ENCODE results near the gene YEATS4.

The YEATS4 gene

DNA sequence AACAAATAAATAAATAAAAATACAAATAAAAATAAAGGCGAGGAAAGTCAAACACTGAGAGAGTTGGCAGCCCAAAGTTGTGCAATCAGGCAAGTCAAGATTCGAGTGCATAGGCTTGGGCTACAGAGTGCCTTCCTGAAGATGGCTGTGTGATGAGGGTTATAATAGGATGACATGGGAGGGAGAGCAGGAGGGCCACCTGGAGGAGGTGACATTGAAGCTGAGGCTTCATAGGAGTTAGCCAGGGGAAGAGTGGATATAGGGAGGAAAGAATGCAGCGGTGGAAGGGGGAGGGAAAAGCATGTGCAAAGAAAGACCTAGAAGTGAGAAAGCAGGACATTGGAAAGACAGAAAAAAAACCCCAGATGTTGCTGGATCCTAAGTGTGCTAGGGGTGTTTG is 53.1 kb downstream of the YEATS4 start:
- H3K4me3 ChIP-seq (ENCODE audit: low read depth, low read length): no peak overlapping the region
- TF ChIP-seq, protein P1, sequence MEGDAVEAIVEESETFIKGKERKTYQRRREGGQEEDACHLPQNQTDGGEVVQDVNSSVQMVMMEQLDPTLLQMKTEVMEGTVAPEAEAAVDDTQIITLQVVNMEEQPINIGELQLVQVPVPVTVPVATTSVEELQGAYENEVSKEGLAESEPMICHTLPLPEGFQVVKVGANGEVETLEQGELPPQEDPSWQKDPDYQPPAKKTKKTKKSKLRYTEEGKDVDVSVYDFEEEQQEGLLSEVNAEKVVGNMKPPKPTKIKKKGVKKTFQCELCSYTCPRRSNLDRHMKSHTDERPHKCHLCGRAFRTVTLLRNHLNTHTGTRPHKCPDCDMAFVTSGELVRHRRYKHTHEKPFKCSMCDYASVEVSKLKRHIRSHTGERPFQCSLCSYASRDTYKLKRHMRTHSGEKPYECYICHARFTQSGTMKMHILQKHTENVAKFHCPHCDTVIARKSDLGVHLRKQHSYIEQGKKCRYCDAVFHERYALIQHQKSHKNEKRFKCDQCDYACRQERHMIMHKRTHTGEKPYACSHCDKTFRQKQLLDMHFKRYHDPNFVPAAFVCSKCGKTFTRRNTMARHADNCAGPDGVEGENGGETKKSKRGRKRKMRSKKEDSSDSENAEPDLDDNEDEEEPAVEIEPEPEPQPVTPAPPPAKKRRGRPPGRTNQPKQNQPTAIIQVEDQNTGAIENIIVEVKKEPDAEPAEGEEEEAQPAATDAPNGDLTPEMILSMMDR (IDR thresholded peaks at IDR 0.05; ENCODE audit: low read depth, low read length): no peak
- no peak for DNase-seq (ENCODE audit: low read depth, low spot score)
- in situ Hi-C loops (cut with HindIII; ENCODE audit: low sequenced_read_pairs): no loop called here

- TF ChIP-seq, protein P1 (IDR thresholded peaks at IDR 0.05; ENCODE audit: low read depth, low read length): peak; percentile 89
- H3K4me3 ChIP-seq (ENCODE audit: low read depth, low read length): no peak overlapping the region
- peak; percentile 89 for DNase-seq (ENCODE audit: low read depth, low spot score)
- in situ Hi-C loops (cut with HindIII; ENCODE audit: low sequenced_read_pairs): no loop called here
These were observed 56.1 kb downstream of the YEATS4 start for GRCh38 chr12:69415471-69416275.

- H3K4me3 ChIP-seq (ENCODE audit: low read depth, low read length): no peak overlapping the region
- TF ChIP-seq, protein P1 (IDR thresholded peaks at IDR 0.05; ENCODE audit: low read depth, low read length): no peak
- no peak for DNase-seq (ENCODE audit: low read depth, low spot score)
- in situ Hi-C loops (cut with HindIII; ENCODE audit: low sequenced_read_pairs): no loop called here
These were observed 57.7 kb downstream of the YEATS4 start for GRCh38 chr12:69417231-69417630.

GRCh38 chr12:69417741-69418167 is 58.2 kb downstream of the YEATS4 start:
- in situ Hi-C loops (cut with HindIII; ENCODE audit: low sequenced_read_pairs): no loop called here
- DNase-seq (ENCODE audit: low read depth, low spot score): no peak

DNA sequence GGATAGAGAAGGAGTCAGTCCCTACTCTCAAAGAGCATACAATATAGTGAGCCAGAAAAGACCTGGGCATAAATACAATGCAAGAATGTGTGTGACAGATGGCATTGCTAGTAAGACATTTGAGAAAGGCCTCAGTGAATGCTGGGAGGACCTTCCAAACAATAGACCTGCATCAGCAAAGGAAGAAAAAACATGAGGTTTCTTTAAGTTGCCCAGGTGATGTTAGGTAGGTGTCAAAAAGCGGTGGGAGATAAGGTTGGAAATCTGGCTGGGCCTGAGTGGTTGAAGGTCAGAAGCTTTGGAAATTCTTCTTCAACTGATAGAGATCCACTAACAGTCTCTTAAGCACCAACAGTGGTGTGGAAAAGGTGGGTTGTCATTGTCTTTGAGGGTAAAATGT is 60.2 kb downstream of the YEATS4 start:
- TF ChIP-seq, protein P1 (IDR thresholded peaks at IDR 0.05; ENCODE audit: low read depth, low read length): no peak
- in situ Hi-C loops (cut with HindIII; ENCODE audit: low sequenced_read_pairs): no loop called here
- DNase-seq (ENCODE audit: low read depth, low spot score): no peak
- H3K4me3 ChIP-seq (ENCODE audit: low read depth, low read length): no peak overlapping the region

More at GRCh38 chr12:69417741-69418167, 58.2 kb downstream of the YEATS4 start:
- no peak overlapping the region for H3K4me3 ChIP-seq (ENCODE audit: low read depth, low read length)
- TF ChIP-seq, protein P1 (IDR thresholded peaks at IDR 0.05; ENCODE audit: low read depth, low read length): no peak

DNA sequence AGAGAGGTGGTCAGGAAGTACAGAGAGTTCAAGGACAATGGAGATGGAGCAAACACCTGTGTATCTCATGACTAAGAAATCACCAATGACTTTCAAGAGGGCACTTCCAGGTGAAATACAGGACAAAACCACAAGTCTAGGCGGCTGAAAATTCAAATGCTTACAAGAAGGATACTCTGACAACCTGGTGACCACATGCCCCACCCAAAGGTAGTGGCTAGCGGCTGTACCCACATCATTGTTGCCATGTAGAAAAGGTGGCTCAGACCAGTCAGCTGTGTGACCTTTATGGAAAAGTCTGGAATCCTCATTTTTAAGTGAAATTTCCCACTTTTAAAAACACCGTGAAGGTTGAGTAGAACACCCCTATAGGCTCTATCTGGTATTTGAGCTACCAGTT is 62.0 kb downstream of the YEATS4 start:
- TF ChIP-seq, protein P1 (IDR thresholded peaks at IDR 0.05; ENCODE audit: low read depth, low read length): no peak
- in situ Hi-C loops (cut with HindIII; ENCODE audit: low sequenced_read_pairs): no loop called here
- no peak overlapping the region for H3K4me3 ChIP-seq (ENCODE audit: low read depth, low read length)
- no peak for DNase-seq (ENCODE audit: low read depth, low spot score)

All from astrocyte of the spinal cord (primary cell).